Mucosa of rectum (tissue), 2 donors: ENCODE measurements around the gene MIPOL1.
A peak's percentile ranks its signal among the peaks of the same experiment; 100 is the strongest.

Experiments used
- H3K27ac ChIP-seq, 2 donors: one replicate each; pipeline ENCODE4 v1.7.0; 2013; ENCODE audit warnings: inconsistent platforms in 2 of 2, low read depth in 2 of 2, low read length in 2 of 2
- H3K27me3 ChIP-seq, 2 donors: one replicate each; pipeline ENCODE4 v1.7.0; 2013; ENCODE audit warnings: low read length in 2 of 2; ENCODE audit not compliant: control insufficient read depth in 2 of 2, insufficient read depth in 2 of 2
- H3K36me3 ChIP-seq, 2 donors: one replicate each; pipeline ENCODE4 v1.7.0; 2013; ENCODE audit warnings: low read length in 2 of 2; ENCODE audit not compliant: control insufficient read depth in 2 of 2, insufficient read depth in 2 of 2
- H3K4me1 ChIP-seq, 2 donors: one replicate each; pipeline ENCODE4 v1.7.0; 2013; ENCODE audit warnings: low read length in 2 of 2, mild to moderate bottlenecking in 1 of 2; ENCODE audit not compliant: control insufficient read depth in 2 of 2, insufficient read depth in 2 of 2
- H3K4me3 ChIP-seq, 2 donors: one replicate each; pipeline ENCODE4 v1.7.0; 2013; ENCODE audit warnings: low read length in 2 of 2
- H3K9ac ChIP-seq, 2 donors: one replicate each; pipeline ENCODE4 v1.7.0; 2013; ENCODE audit warnings: low read length in 2 of 2, low read depth in 1 of 2, mild to moderate bottlenecking in 1 of 2
- H3K9me3 ChIP-seq, 2 donors: one replicate each; pipeline ENCODE4 v1.7.0; 2013; ENCODE audit warnings: low read length in 2 of 2; ENCODE audit not compliant: control insufficient read depth in 2 of 2
- donor health status: healthy.
- donor health status: Normal muscosa, but diverticular disease.

Gene MIPOL1

GRCh38 chr14:37413050-37413449, 215.3 kb downstream of the MIPOL1 start:
- peaks cover 0 to 3% of the 10 kb centered on the region in 2 donors for H3K36me3 ChIP-seq
- H3K4me3 ChIP-seq, result no peak overlapping the region
- no peaks in the 10 kb centered on the region for H3K9me3 ChIP-seq
- no peaks in the 10 kb centered on the region for H3K27me3 ChIP-seq
- H3K4me1 ChIP-seq, result peaks cover 0 to 3% of the 10 kb centered on the region in 2 donors
- H3K27ac ChIP-seq, result no peak overlapping the region
- H3K9ac ChIP-seq, result no peak overlapping the region

- H3K9me3 ChIP-seq, result no peaks in the 10 kb centered on the region
- no peak overlapping the region for H3K4me3 ChIP-seq
- H3K27me3 ChIP-seq, result no peaks in the 10 kb centered on the region
- peaks cover 0 to 3% of the 10 kb centered on the region in 2 donors for H3K36me3 ChIP-seq
- no peak overlapping the region for H3K9ac ChIP-seq
- H3K4me1 ChIP-seq, result peaks cover 0 to 3% of the 10 kb centered on the region in 2 donors
- no peak overlapping the region for H3K27ac ChIP-seq
Measured at GRCh38 chr14:37413504-37414003, 215.8 kb downstream of the MIPOL1 start.

GRCh38 chr14:37416264-37416663, 218.5 kb downstream of the MIPOL1 start:
- Histone ChIP-seq H3K4me3 (no peak overlapping the region), H3K9ac (no peak overlapping the region), H3K36me3 (peaks cover 0 to 3% of the 10 kb centered on the region in 2 donors), H3K4me1 (peaks cover 0 to 5% of the 10 kb centered on the region in 2 donors), H3K27me3 (no peaks in the 10 kb centered on the region), H3K9me3 (no peaks in the 10 kb centered on the region), H3K27ac (no peak overlapping the region)

GRCh38 chr14:37417151-37417550, 219.4 kb downstream of the MIPOL1 start:
- peaks cover 0 to 3% of the 10 kb centered on the region in 2 donors for H3K36me3 ChIP-seq
- H3K27me3 ChIP-seq, result no peaks in the 10 kb centered on the region
- no peak overlapping the region for H3K4me3 ChIP-seq
- H3K9ac ChIP-seq, result no peak overlapping the region
- H3K9me3 ChIP-seq, result no peaks in the 10 kb centered on the region
- no peak overlapping the region for H3K27ac ChIP-seq
- peaks cover 0 to 5% of the 10 kb centered on the region in 2 donors for H3K4me1 ChIP-seq

GRCh38 chr14:37417833-37418232, 220.1 kb downstream of the MIPOL1 start:
- no peak overlapping the region for H3K9ac ChIP-seq
- H3K27ac ChIP-seq, result no peak overlapping the region
- H3K27me3 ChIP-seq, result no peaks in the 10 kb centered on the region
- no peaks in the 10 kb centered on the region for H3K9me3 ChIP-seq
- H3K4me3 ChIP-seq, result no peak overlapping the region
- H3K36me3 ChIP-seq, result peaks cover 0 to 3% of the 10 kb centered on the region in 2 donors
- peaks cover 0 to 5% of the 10 kb centered on the region in 2 donors for H3K4me1 ChIP-seq

- Histone ChIP-seq H3K4me1 (peaks cover 0 to 2% of the 10 kb centered on the region in 2 donors), H3K9me3 (no peaks in the 10 kb centered on the region), H3K36me3 (no peaks in the 10 kb centered on the region), H3K4me3 (peak overlapping the region in 1 of 2 donors; percentile 41), H3K9ac (no peak overlapping the region), H3K27me3 (no peaks in the 10 kb centered on the region), H3K27ac (no peak overlapping the region)
Measured at GRCh38 chr14:37420622-37421021, 222.9 kb downstream of the MIPOL1 start.

GRCh38 chr14:37422319-37422718, 224.6 kb downstream of the MIPOL1 start:
- Histone ChIP-seq H3K27me3 (no peaks in the 10 kb centered on the region), H3K9ac (peak overlapping the region in 1 of 2 donors; percentile 36), H3K4me3 (no peak overlapping the region), H3K9me3 (no peaks in the 10 kb centered on the region), H3K36me3 (no peaks in the 10 kb centered on the region), H3K27ac (peak overlapping the region in 1 of 2 donors; percentile 4), H3K4me1 (peaks cover 0 to 2% of the 10 kb centered on the region in 2 donors)

- Histone ChIP-seq H3K36me3 (no peaks in the 10 kb centered on the region), H3K27ac (no peak overlapping the region)
Measured at GRCh38 chr14:37422748-37423147, 225.0 kb downstream of the MIPOL1 start.

GRCh38 chr14:37428954-37429353, 231.2 kb downstream of the MIPOL1 start:
- no peaks in the 10 kb centered on the region for H3K9me3 ChIP-seq
- no peak overlapping the region for H3K9ac ChIP-seq
- H3K4me3 ChIP-seq, result no peak overlapping the region
- H3K4me1 ChIP-seq, result no peaks in the 10 kb centered on the region
- no peaks in the 10 kb centered on the region for H3K36me3 ChIP-seq
- H3K27me3 ChIP-seq, result no peaks in the 10 kb centered on the region
- no peak overlapping the region for H3K27ac ChIP-seq

More at GRCh38 chr14:37422748-37423147, 225.0 kb downstream of the MIPOL1 start:
- Histone ChIP-seq H3K4me3 (no peak overlapping the region), H3K4me1 (peaks cover 0 to 2% of the 10 kb centered on the region in 2 donors), H3K27me3 (no peaks in the 10 kb centered on the region), H3K9me3 (no peaks in the 10 kb centered on the region), H3K9ac (no peak overlapping the region)

- H3K9me3 ChIP-seq, result no peaks in the 10 kb centered on the region
Measured at GRCh38 chr14:37429618-37430017, 231.9 kb downstream of the MIPOL1 start.

More at GRCh38 chr14:37429618-37430017, 231.9 kb downstream of the MIPOL1 start:
- Histone ChIP-seq H3K36me3 (no peaks in the 10 kb centered on the region), H3K4me1 (no peaks in the 10 kb centered on the region), H3K4me3 (no peak overlapping the region), H3K27me3 (no peaks in the 10 kb centered on the region), H3K9ac (no peak overlapping the region), H3K27ac (no peak overlapping the region)
